Astrocyte (in vitro differentiated cells and primary cell): ENCODE data around the gene PCCA. TPM values are rescaled to one million over a fixed set of nuclear protein-coding genes. Genes with fewer than 3 reads are reported as not detected.
A peak's percentile ranks its signal among the peaks of the same experiment; 100 is the strongest.

ENCODE experiments used
- DNase-seq: peaks from one replicate; pipeline ENCODE4 v3.0.0-alpha.2; 2010; ENCODE audit warnings: low read depth
- FAIRE-seq: peaks from 2 replicates; lab custom pipeline; 2011; peaks lifted over from hg19 to GRCh38; lab: Jason Lieb, UNC
- H2AFZ ChIP-seq: 2 replicates; pipeline ENCODE4 v1.6.0; 2012; ENCODE audit warnings: low read depth, low read length, inconsistent platforms
- H3K27ac ChIP-seq: 2 replicates; pipeline ENCODE4 v1.5.1; 2011; ENCODE audit warnings: low read depth, low read length, inconsistent platforms
- H3K27me3 ChIP-seq: 2 replicates; pipeline ENCODE4 v1.6.0; 2011; ENCODE audit warnings: low read length, inconsistent platforms; ENCODE audit not compliant: insufficient read depth
- H3K36me3 ChIP-seq: 2 replicates; pipeline ENCODE4 v1.5.1; 2011; ENCODE audit warnings: low read length, inconsistent platforms; ENCODE audit not compliant: insufficient read depth
- H3K4me1 ChIP-seq: 2 replicates; pipeline ENCODE4 v1.5.1; 2011; ENCODE audit warnings: low read length, inconsistent platforms; ENCODE audit not compliant: insufficient read depth
- H3K4me2 ChIP-seq: 2 replicates; pipeline ENCODE4 v1.6.0; 2012; ENCODE audit warnings: low read length, inconsistent platforms
- H3K4me3 ChIP-seq: 2 replicates; pipeline ENCODE4 v1.5.1; 2011; ENCODE audit warnings: low read depth, mild to moderate bottlenecking, low read length, inconsistent platforms; ENCODE audit not compliant: insufficient read depth
- H3K79me2 ChIP-seq: 2 replicates; pipeline ENCODE4 v1.6.0; 2012; ENCODE audit warnings: mild to moderate bottlenecking, low read length, inconsistent platforms; ENCODE audit not compliant: insufficient read depth
- H3K9ac ChIP-seq: 2 replicates; pipeline ENCODE4 v1.6.0; 2012; ENCODE audit warnings: mild to moderate bottlenecking, low read length, inconsistent platforms
- H3K9me3 ChIP-seq: 2 replicates; pipeline ENCODE4 v1.5.1; 2012; ENCODE audit warnings: low read depth, mild to moderate bottlenecking, low read length, inconsistent platforms; ENCODE audit not compliant: insufficient read depth
- H4K20me1 ChIP-seq: 2 replicates; pipeline ENCODE4 v1.6.0; 2012; ENCODE audit warnings: low read length, inconsistent platforms; ENCODE audit not compliant: insufficient read depth
- H3K27ac Mint-ChIP-seq: one replicate; pipeline ENCODE4 v1.8.0; 2021; ENCODE audit warnings: mild to moderate bottlenecking, mixed read lengths; ENCODE audit not compliant: unreplicated experiment
- H3K27me3 Mint-ChIP-seq: one replicate; pipeline ENCODE4 v1.8.0; 2021; ENCODE audit warnings: low read depth, mixed read lengths; ENCODE audit not compliant: unreplicated experiment
- H3K36me3 Mint-ChIP-seq: one replicate; pipeline ENCODE4 v1.8.0; 2021; ENCODE audit warnings: low read depth, mixed read lengths; ENCODE audit not compliant: unreplicated experiment
- H3K4me1 Mint-ChIP-seq: one replicate; pipeline ENCODE4 v1.8.0; 2021; ENCODE audit warnings: low read depth, mixed read lengths; ENCODE audit not compliant: unreplicated experiment
- H3K4me3 Mint-ChIP-seq: one replicate; pipeline ENCODE4 v1.8.0; 2021; ENCODE audit warnings: mild to moderate bottlenecking, moderate library complexity, mixed read lengths; ENCODE audit not compliant: unreplicated experiment
- H3K9me3 Mint-ChIP-seq: one replicate; pipeline ENCODE4 v1.8.0; 2021; ENCODE audit warnings: mild to moderate bottlenecking, mixed read lengths; ENCODE audit not compliant: unreplicated experiment
- CTCF ChIP-seq: IDR thresholded peaks from 2 replicates; pipeline ENCODE4 v1.5.1; 2011; ENCODE audit warnings: low read depth, mild to moderate bottlenecking, inconsistent platforms, low read length, moderate library complexity; ENCODE audit not compliant: insufficient read depth
- EZH2 ChIP-seq: IDR thresholded peaks from 2 replicates; pipeline ENCODE4 v1.6.1; 2012; ENCODE audit warnings: mild to moderate bottlenecking, low read length, inconsistent platforms; ENCODE audit not compliant: insufficient read depth
- total RNA-seq: library from RNA; stranded (reverse); gene quantifications from 2 replicates; pipeline ENCODE4 v1.2.1, GENCODE V29; 2021

The PCCA gene
- total RNA-seq, 1 donor from 2014 or later: 13.9 TPM

- no peak overlapping the region for H3K9ac ChIP-seq
- no peak for TF ChIP-seq EZH2
- no peak for TF ChIP-seq CTCF
- Mint-ChIP-seq H3K36me3 (peaks cover 3% of the 10 kb centered on the region), H3K9me3 (no peaks in the 10 kb centered on the region), H3K4me3 (no peak overlapping the region), H3K27me3 (no peaks in the 10 kb centered on the region), H3K27ac (no peak overlapping the region), H3K4me1 (peaks cover 7% of the 10 kb centered on the region)
- no peak overlapping the region for H3K27ac ChIP-seq
- H3K79me2 ChIP-seq: no peaks in the 10 kb centered on the region
- no peak overlapping the region for H2AFZ ChIP-seq
- H3K27me3 ChIP-seq: no peaks in the 10 kb centered on the region
- FAIRE-seq (no peak), DNase-seq (no peak)
- H3K4me1 ChIP-seq: peaks cover 8% of the 10 kb centered on the region
- no peaks in the 10 kb centered on the region for H3K9me3 ChIP-seq
- no peaks in the 10 kb centered on the region for H4K20me1 ChIP-seq
- H3K36me3 ChIP-seq: no peaks in the 10 kb centered on the region
- no peak overlapping the region for H3K4me2 ChIP-seq
- H3K4me3 ChIP-seq: no peak overlapping the region
These were observed 422.6 kb downstream of the PCCA start for GRCh38 chr13:100511466-100511865.

DNA sequence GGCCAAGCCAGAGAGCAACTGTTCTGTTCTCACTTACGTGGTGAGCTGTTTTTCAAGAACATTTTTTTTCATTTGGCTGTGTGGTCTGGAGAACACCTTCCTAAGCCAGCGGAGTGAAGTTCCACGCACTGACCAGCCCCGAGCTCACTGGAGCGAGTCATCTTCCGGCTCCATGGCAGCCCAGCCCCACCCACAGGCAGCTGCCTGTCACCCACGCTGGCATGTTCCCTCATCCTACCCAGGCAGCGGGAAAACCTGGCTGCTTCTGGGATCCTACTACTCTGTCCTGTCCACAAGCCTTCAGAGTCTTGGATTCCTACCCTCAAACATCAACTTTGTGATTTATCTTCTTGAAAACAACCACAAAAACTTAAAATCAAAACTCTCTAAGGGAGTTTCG is 423.5 kb downstream of the PCCA start:
- no peaks in the 10 kb centered on the region for H3K9me3 Mint-ChIP-seq
- FAIRE-seq (no peak), DNase-seq (peak; percentile 46)
- no peak overlapping the region for H3K9ac ChIP-seq
- peaks cover 3% of the 10 kb centered on the region for H3K36me3 Mint-ChIP-seq
- H2AFZ ChIP-seq: no peak overlapping the region
- H3K4me2 ChIP-seq: peak overlapping the region; percentile 33
- no peaks in the 10 kb centered on the region for H3K27me3 ChIP-seq
- no peaks in the 10 kb centered on the region for H3K79me2 ChIP-seq
- H3K4me3 Mint-ChIP-seq: no peak overlapping the region
- no peak overlapping the region for H3K4me3 ChIP-seq
- H3K27me3 Mint-ChIP-seq: no peaks in the 10 kb centered on the region
- peaks cover 7% of the 10 kb centered on the region for H3K4me1 Mint-ChIP-seq
- H3K27ac ChIP-seq: no peak overlapping the region
- no peak overlapping the region for H3K27ac Mint-ChIP-seq
- no peaks in the 10 kb centered on the region for H4K20me1 ChIP-seq
- H3K36me3 ChIP-seq: no peaks in the 10 kb centered on the region
- no peaks in the 10 kb centered on the region for H3K9me3 ChIP-seq
- H3K4me1 ChIP-seq: peaks cover 8% of the 10 kb centered on the region
- TF ChIP-seq CTCF (no peak), EZH2 (no peak)

DNA sequence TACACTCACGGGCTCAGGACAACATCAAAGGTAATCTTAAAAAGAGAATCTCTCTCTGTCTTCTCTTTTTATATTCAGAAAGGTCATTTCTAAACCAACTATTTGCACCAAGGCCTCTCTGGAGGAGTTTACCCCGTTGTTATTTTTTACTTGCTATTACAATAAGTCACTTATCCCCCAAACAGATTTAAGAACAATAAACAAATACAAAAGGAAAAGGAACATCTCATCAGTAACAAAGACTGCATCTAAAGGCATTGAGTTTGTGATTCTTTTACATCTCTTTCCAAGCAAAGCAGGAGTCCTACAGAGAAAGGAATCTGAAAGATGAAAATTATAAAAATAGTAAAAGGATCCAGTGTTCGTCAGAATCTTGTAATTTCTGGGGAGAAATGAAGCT is 424.3 kb downstream of the PCCA start:
- H3K4me3 ChIP-seq: no peak overlapping the region
- Mint-ChIP-seq H3K36me3 (peaks cover 3% of the 10 kb centered on the region), H3K9me3 (no peaks in the 10 kb centered on the region), H3K27me3 (no peaks in the 10 kb centered on the region), H3K27ac (no peak overlapping the region), H3K4me1 (peaks cover 7% of the 10 kb centered on the region), H3K4me3 (no peak overlapping the region)
- FAIRE-seq (no peak), DNase-seq (no peak)
- no peaks in the 10 kb centered on the region for H3K36me3 ChIP-seq
- H3K27me3 ChIP-seq: no peaks in the 10 kb centered on the region
- H3K4me1 ChIP-seq: peaks cover 8% of the 10 kb centered on the region
- peak overlapping the region; percentile 19 for H3K4me2 ChIP-seq
- TF ChIP-seq CTCF (no peak), EZH2 (no peak)
- H3K9me3 ChIP-seq: no peaks in the 10 kb centered on the region
- H2AFZ ChIP-seq: no peak overlapping the region
- H3K9ac ChIP-seq: no peak overlapping the region
- H4K20me1 ChIP-seq: no peaks in the 10 kb centered on the region
- H3K79me2 ChIP-seq: no peaks in the 10 kb centered on the region
- H3K27ac ChIP-seq: no peak overlapping the region
